ENCODE measurements around the gene PIGH. TPM values are rescaled to one million over a fixed set of nuclear protein-coding genes. Genes with fewer than 3 reads are reported as not detected.

PIGH gene
- 14.7 and 18.4 TPM in 2 replicates for total RNA-seq

DNA sequence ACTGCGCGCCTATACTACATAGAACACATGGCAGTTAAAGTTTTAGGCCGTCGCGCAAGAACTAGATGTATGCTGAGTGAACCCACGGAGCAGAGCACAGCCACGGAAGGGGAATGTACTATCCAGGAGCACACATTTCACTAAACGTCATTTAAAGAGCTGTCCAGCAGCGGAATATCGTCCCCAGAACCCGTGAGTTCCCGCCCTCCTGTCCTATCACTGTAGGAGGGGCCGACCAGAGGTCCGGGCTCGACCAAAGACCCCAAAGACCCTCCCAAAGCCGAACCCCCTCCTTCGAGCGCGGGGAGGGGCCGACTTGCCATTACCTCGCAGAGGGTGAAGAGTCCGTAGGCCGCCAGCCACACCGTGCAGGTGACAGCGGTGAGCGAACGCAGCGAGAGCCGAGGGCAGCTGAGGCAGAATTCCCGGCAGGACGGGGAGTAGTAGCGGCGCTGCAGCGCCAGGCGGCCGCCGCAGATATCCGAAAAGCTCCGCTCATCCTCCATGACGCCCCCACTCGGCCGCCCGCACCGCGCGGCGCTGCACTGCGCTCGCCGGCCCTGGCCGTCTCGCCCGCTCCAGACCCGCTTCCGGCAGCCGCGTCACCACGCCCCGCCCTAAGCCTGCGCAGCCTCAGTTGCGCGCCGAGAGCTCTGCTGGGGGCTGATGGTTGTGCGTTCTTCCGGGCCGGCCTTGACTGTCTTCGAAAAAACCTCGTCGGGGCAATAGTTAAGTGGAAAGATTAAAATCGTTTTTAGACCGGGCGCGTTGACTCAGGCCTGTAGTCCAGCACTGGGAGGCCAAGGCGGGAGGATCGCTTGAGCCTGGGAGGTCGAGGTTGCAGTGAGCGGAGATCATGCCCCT lies at the start of gene PIGH:
Gene PIGH (minus strand): TSS at position 571 of the 864 bp plus-strand sequence. CDS start 65 bp downstream, at position 506.

GRCh38 chr14:67619446-67620216 lies 19.6 kb upstream of the PIGH start, which contains the start of gene ARG2:
Gene ARG2, plus strand, starts transcription at chr14:67619920. Its CDS starts 58 bp downstream, at chr14:67619978.

Small RNA genes lying within 50 kb of the gene (small RNA-seq; reads per million reads assigned to genes)
- gene AL132640.3 (not detected), gene RF00019 (not detected)

Other genes with a start within 250 kb of the PIGH start
- 70.4 and 83.0 TPM in 2 replicates for gene ATP6V1D, start 240.5 kb downstream of the PIGH start, total RNA-seq
- gene EIF2S1, start 239.9 kb downstream of the PIGH start, total RNA-seq = 168 and 179 TPM in 2 replicates
- 1.8 and 15.1 TPM in 2 replicates for gene PLEK2, start 188.1 kb downstream of the PIGH start, total RNA-seq
- gene TMEM229B, start 111.5 kb downstream of the PIGH start, total RNA-seq = 0.20 and 0.37 TPM in 2 replicates
- gene PLEKHH1, start 67.0 kb downstream of the PIGH start, total RNA-seq = 0.37 and 0.98 TPM in 2 replicates
- 1.8 and 2.2 TPM in 2 replicates for gene ARG2, start 19.7 kb upstream of the PIGH start, total RNA-seq
- gene VTI1B, start 74.4 kb upstream of the PIGH start, total RNA-seq = 33.6 and 45.2 TPM in 2 replicates
- 109 and 142 TPM in 2 replicates for gene RDH11, start 95.5 kb upstream of the PIGH start, total RNA-seq
- gene RDH12, start 101.6 kb upstream of the PIGH start, total RNA-seq = not detected in 2 replicates
- gene ZFYVE26, start 216.3 kb upstream of the PIGH start, total RNA-seq = 20.6 and 27.0 TPM in 2 replicates
- 18.7 and 30.9 TPM in 2 replicates for gene RAD51B, start 219.5 kb upstream of the PIGH start, total RNA-seq

Data from subcutaneous preadipocyte (primary cell).